ENCODE results near the gene RSAD2.

RSAD2 gene

GRCh38 chr2:6909431-6910385 lies 32.1 kb downstream of the RSAD2 start:
- DNase-seq = no peak

GRCh38 chr2:6911721-6912120 lies 34.1 kb downstream of the RSAD2 start:
- no peak for DNase-seq

GRCh38 chr2:6913415-6914157 lies 36.0 kb downstream of the RSAD2 start:
- DNase-seq = no peak

- DNase-seq = peak; percentile 20
Measured at GRCh38 chr2:6914828-6915227, 37.3 kb downstream of the RSAD2 start.

GRCh38 chr2:6915399-6915798 lies 37.8 kb downstream of the RSAD2 start:
- DNase-seq = no peak

GRCh38 chr2:6916224-6916623 lies 38.6 kb downstream of the RSAD2 start:
- DNase-seq = no peak

- DNase-seq = no peak
Measured at GRCh38 chr2:6916736-6917070, 39.1 kb downstream of the RSAD2 start.

GRCh38 chr2:6917071-6917760 lies 39.6 kb downstream of the RSAD2 start, which contains the start of gene RNF144A:
TSS of gene RNF144A (plus strand) at chr2:6917412. CDS start at chr2:6996927, 79,515 bp downstream.
- DNase-seq = peak; percentile 44

GRCh38 chr2:6917761-6918421 lies 40.3 kb downstream of the RSAD2 start:
- DNase-seq = no peak

- no peak for DNase-seq
Measured at GRCh38 chr2:6919901-6920742, 42.5 kb downstream of the RSAD2 start.

- DNase-seq = no peak
Measured at GRCh38 chr2:6920743-6921064, 43.1 kb downstream of the RSAD2 start.

GRCh38 chr2:6921321-6921922 lies 43.8 kb downstream of the RSAD2 start:
- no peak for DNase-seq

- no peak for DNase-seq
Measured at GRCh38 chr2:6922201-6922656, 44.7 kb downstream of the RSAD2 start.

GRCh38 chr2:6923319-6923718 lies 45.7 kb downstream of the RSAD2 start:
- DNase-seq = no peak

- DNase-seq = no peak
Measured at GRCh38 chr2:6924101-6924923, 46.7 kb downstream of the RSAD2 start.

GRCh38 chr2:6924924-6925409 lies 47.4 kb downstream of the RSAD2 start:
- DNase-seq = no peak

- DNase-seq = no peak
Measured at GRCh38 chr2:6926071-6926732, 48.6 kb downstream of the RSAD2 start.

- no peak for DNase-seq
Measured at GRCh38 chr2:6927186-6927585, 49.6 kb downstream of the RSAD2 start.

GRCh38 chr2:6927753-6928152 lies 50.2 kb downstream of the RSAD2 start:
- no peak for DNase-seq

GRCh38 chr2:6928452-6928851 lies 50.9 kb downstream of the RSAD2 start:
- DNase-seq = no peak
